ENCODE results near the gene ME1.
"Not testable (repeated sequence)": the region's sequence is repeated elsewhere in the genome, so short reads cannot be mapped to it uniquely, and the experiment has no call there.

The ME1 gene

GRCh38 chr6:83431545-83432155 lies 799 bp upstream of the ME1 start:
- DNase-seq, result no peak

- DNase-seq, result no peak
Measured at GRCh38 chr6:83429857-83430610, 817 bp downstream of the ME1 start.

- no peak for DNase-seq
Measured at GRCh38 chr6:83429269-83429668, 1.6 kb downstream of the ME1 start.

GRCh38 chr6:83424392-83425018 lies 6.3 kb downstream of the ME1 start:
- DNase-seq, result no peak

GRCh38 chr6:83417880-83418663 lies 12.8 kb downstream of the ME1 start:
- no peak for DNase-seq

GRCh38 chr6:83413068-83413467 lies 17.8 kb downstream of the ME1 start:
- no peak for DNase-seq

- DNase-seq, result no peak
Measured at GRCh38 chr6:83411731-83412130, 19.1 kb downstream of the ME1 start.

GRCh38 chr6:83403191-83403590 lies 27.7 kb downstream of the ME1 start:
- no peak for DNase-seq

- DNase-seq, result no peak
Measured at GRCh38 chr6:83389606-83390005, 41.2 kb downstream of the ME1 start.

- DNase-seq, result no peak
Measured at GRCh38 chr6:83385473-83385872, 45.4 kb downstream of the ME1 start.

- no peak for DNase-seq
Measured at GRCh38 chr6:83384751-83385150, 46.1 kb downstream of the ME1 start.

GRCh38 chr6:83381949-83382348 lies 48.9 kb downstream of the ME1 start:
- no peak for DNase-seq

GRCh38 chr6:83378621-83379388 lies 52.0 kb downstream of the ME1 start:
- DNase-seq, result no peak

- DNase-seq, result no peak
Measured at GRCh38 chr6:83371423-83371822, 59.4 kb downstream of the ME1 start.

GRCh38 chr6:83370567-83370966 lies 60.3 kb downstream of the ME1 start:
- no peak for DNase-seq

GRCh38 chr6:83369692-83370091 lies 61.2 kb downstream of the ME1 start:
- no peak for DNase-seq

GRCh38 chr6:83368577-83368976 lies 62.3 kb downstream of the ME1 start:
- no peak for DNase-seq

- no peak for DNase-seq
Measured at GRCh38 chr6:83367104-83367503, 63.7 kb downstream of the ME1 start.

- DNase-seq, result no peak
Measured at GRCh38 chr6:83365931-83366330, 64.9 kb downstream of the ME1 start.

GRCh38 chr6:83362349-83362748 lies 68.5 kb downstream of the ME1 start:
- not testable (repeated sequence) for DNase-seq

- DNase-seq, result no peak
Measured at GRCh38 chr6:83359638-83360037, 71.2 kb downstream of the ME1 start.

- no peak for DNase-seq
Measured at GRCh38 chr6:83354747-83355146, 76.1 kb downstream of the ME1 start.

All from NCI-H2081 treated with DMSO at 0.1 percent for 48 hours (cell line).